ENCODE measurements around the gene INSIG1. TPM values are rescaled to one million over a fixed set of nuclear protein-coding genes. Genes with fewer than 3 reads are reported as not detected.

Gene INSIG1
- polyA plus RNA-seq, 2 donors: 17.7 to 40.3 TPM

GRCh38 chr7:155298288-155298833, 683 bp downstream of the INSIG1 start:
- Histone ChIP-seq H3K27ac (ENCODE audit: low read depth in 2 of 2, low read length in 1 of 2) (peak overlapping the region; percentile 92 to 96), H3K4me3 (ENCODE audit: low read depth in 1 of 2, low read length in 2 of 2) (peak overlapping the region; percentile 73 to 88), H3K36me3 (ENCODE audit: control insufficient read depth in 2 of 2, insufficient read depth in 2 of 2, low read length in 1 of 2) (peaks cover 4 to 8% of the 10 kb centered on the region in 2 donors), H3K4me1 (ENCODE audit: control insufficient read depth in 2 of 2, insufficient read depth in 2 of 2, low read length in 1 of 2) (peaks cover 5 to 9% of the 10 kb centered on the region in 2 donors), H3K9me3 (ENCODE audit: control insufficient read depth in 2 of 2, insufficient read depth in 1 of 2, low read depth in 1 of 2, low read length in 1 of 2) (no peaks in the 10 kb centered on the region), H3K27me3 (ENCODE audit: control insufficient read depth in 1 of 2, insufficient read depth in 2 of 2, low read length in 2 of 2) (no peaks in the 10 kb centered on the region)
- 0% methylated on average over 34 of the region's 34 CpGs for WGBS, 2 donors

- Histone ChIP-seq H3K27ac (ENCODE audit: low read depth in 2 of 2, low read length in 1 of 2) (peak overlapping the region; percentile 92 to 96), H3K9me3 (ENCODE audit: control insufficient read depth in 2 of 2, insufficient read depth in 1 of 2, low read depth in 1 of 2, low read length in 1 of 2) (no peaks in the 10 kb centered on the region), H3K36me3 (ENCODE audit: control insufficient read depth in 2 of 2, insufficient read depth in 2 of 2, low read length in 1 of 2) (peaks cover 7 to 8% of the 10 kb centered on the region in 2 donors), H3K4me3 (ENCODE audit: low read depth in 1 of 2, low read length in 2 of 2) (peak overlapping the region; percentile 73 to 88), H3K27me3 (ENCODE audit: control insufficient read depth in 1 of 2, insufficient read depth in 2 of 2, low read length in 2 of 2) (no peaks in the 10 kb centered on the region), H3K4me1 (ENCODE audit: control insufficient read depth in 2 of 2, insufficient read depth in 2 of 2, low read length in 1 of 2) (peaks cover 5 to 9% of the 10 kb centered on the region in 2 donors)
- 0 to 1% methylated on average over 27 of the region's 27 CpGs for WGBS, 2 donors
These were observed 1.3 kb downstream of the INSIG1 start for GRCh38 chr7:155298834-155299534.

GRCh38 chr7:155299535-155300202, 2.0 kb downstream of the INSIG1 start:
- Histone ChIP-seq H3K9me3 (ENCODE audit: control insufficient read depth in 2 of 2, insufficient read depth in 1 of 2, low read depth in 1 of 2, low read length in 1 of 2) (no peaks in the 10 kb centered on the region), H3K36me3 (ENCODE audit: control insufficient read depth in 2 of 2, insufficient read depth in 2 of 2, low read length in 1 of 2) (peaks cover 7 to 8% of the 10 kb centered on the region in 2 donors), H3K4me3 (ENCODE audit: low read depth in 1 of 2, low read length in 2 of 2) (peak overlapping the region; percentile 73 to 88), H3K27me3 (ENCODE audit: control insufficient read depth in 1 of 2, insufficient read depth in 2 of 2, low read length in 2 of 2) (no peaks in the 10 kb centered on the region), H3K27ac (ENCODE audit: low read depth in 2 of 2, low read length in 1 of 2) (peak overlapping the region; percentile 57 to 96), H3K4me1 (ENCODE audit: control insufficient read depth in 2 of 2, insufficient read depth in 2 of 2, low read length in 1 of 2) (peaks cover 5 to 9% of the 10 kb centered on the region in 2 donors)
- WGBS, 2 donors: 35 to 57% methylated on average over 8 of the region's 8 CpGs

GRCh38 chr7:155300641-155301452, 3.2 kb downstream of the INSIG1 start:
- H3K27ac ChIP-seq (ENCODE audit: low read depth in 2 of 2, low read length in 1 of 2): no peak overlapping the region
- H3K27me3 ChIP-seq (ENCODE audit: control insufficient read depth in 1 of 2, insufficient read depth in 2 of 2, low read length in 2 of 2): no peaks in the 10 kb centered on the region
- 62 to 65% methylated on average over 11 of the region's 11 CpGs for WGBS, 2 donors
- peaks cover 7 to 12% of the 10 kb centered on the region in 2 donors for H3K36me3 ChIP-seq (ENCODE audit: control insufficient read depth in 2 of 2, insufficient read depth in 2 of 2, low read length in 1 of 2)
- H3K4me1 ChIP-seq (ENCODE audit: control insufficient read depth in 2 of 2, insufficient read depth in 2 of 2, low read length in 1 of 2): peaks cover 5 to 9% of the 10 kb centered on the region in 2 donors
- H3K4me3 ChIP-seq (ENCODE audit: low read depth in 1 of 2, low read length in 2 of 2): no peak overlapping the region
- no peaks in the 10 kb centered on the region for H3K9me3 ChIP-seq (ENCODE audit: control insufficient read depth in 2 of 2, insufficient read depth in 1 of 2, low read depth in 1 of 2, low read length in 1 of 2)

- Histone ChIP-seq H3K36me3 (ENCODE audit: control insufficient read depth in 2 of 2, insufficient read depth in 2 of 2, low read length in 1 of 2) (peaks cover 9 to 22% of the 10 kb centered on the region in 2 donors), H3K4me1 (ENCODE audit: control insufficient read depth in 2 of 2, insufficient read depth in 2 of 2, low read length in 1 of 2) (peaks cover 0 to 7% of the 10 kb centered on the region in 2 donors), H3K4me3 (ENCODE audit: low read depth in 1 of 2, low read length in 2 of 2) (no peak overlapping the region), H3K27me3 (ENCODE audit: control insufficient read depth in 1 of 2, insufficient read depth in 2 of 2, low read length in 2 of 2) (no peaks in the 10 kb centered on the region), H3K27ac (ENCODE audit: low read depth in 2 of 2, low read length in 1 of 2) (no peak overlapping the region), H3K9me3 (ENCODE audit: control insufficient read depth in 2 of 2, insufficient read depth in 1 of 2, low read depth in 1 of 2, low read length in 1 of 2) (no peaks in the 10 kb centered on the region)
- WGBS, 2 donors: 69 to 92% methylated on average over 10 of the region's 10 CpGs
These were observed 5.4 kb downstream of the INSIG1 start for GRCh38 chr7:155303039-155303593.

- no peak overlapping the region for H3K27ac ChIP-seq (ENCODE audit: low read depth in 2 of 2, low read length in 1 of 2)
- H3K4me1 ChIP-seq (ENCODE audit: control insufficient read depth in 2 of 2, insufficient read depth in 2 of 2, low read length in 1 of 2): peaks cover 0 to 7% of the 10 kb centered on the region in 2 donors
- no peak overlapping the region for H3K4me3 ChIP-seq (ENCODE audit: low read depth in 1 of 2, low read length in 2 of 2)
- no peaks in the 10 kb centered on the region for H3K27me3 ChIP-seq (ENCODE audit: control insufficient read depth in 1 of 2, insufficient read depth in 2 of 2, low read length in 2 of 2)
- WGBS, 2 donors: 93 to 97% methylated on average over 10 of the region's 10 CpGs
- no peaks in the 10 kb centered on the region for H3K9me3 ChIP-seq (ENCODE audit: control insufficient read depth in 2 of 2, insufficient read depth in 1 of 2, low read depth in 1 of 2, low read length in 1 of 2)
- peaks cover 9 to 26% of the 10 kb centered on the region in 2 donors for H3K36me3 ChIP-seq (ENCODE audit: control insufficient read depth in 2 of 2, insufficient read depth in 2 of 2, low read length in 1 of 2)
These were observed 6.2 kb downstream of the INSIG1 start for GRCh38 chr7:155303897-155304296.

GRCh38 chr7:155305231-155305904, 7.7 kb downstream of the INSIG1 start:
- no peak overlapping the region for H3K4me3 ChIP-seq (ENCODE audit: low read depth in 1 of 2, low read length in 2 of 2)
- peaks cover 9 to 30% of the 10 kb centered on the region in 2 donors for H3K36me3 ChIP-seq (ENCODE audit: control insufficient read depth in 2 of 2, insufficient read depth in 2 of 2, low read length in 1 of 2)
- WGBS, 2 donors: 80 to 95% methylated on average over 9 of the region's 9 CpGs
- no peaks in the 10 kb centered on the region for H3K27me3 ChIP-seq (ENCODE audit: control insufficient read depth in 1 of 2, insufficient read depth in 2 of 2, low read length in 2 of 2)
- no peaks in the 10 kb centered on the region for H3K9me3 ChIP-seq (ENCODE audit: control insufficient read depth in 2 of 2, insufficient read depth in 1 of 2, low read depth in 1 of 2, low read length in 1 of 2)
- peaks cover 0 to 3% of the 10 kb centered on the region in 2 donors for H3K4me1 ChIP-seq (ENCODE audit: control insufficient read depth in 2 of 2, insufficient read depth in 2 of 2, low read length in 1 of 2)
- H3K27ac ChIP-seq (ENCODE audit: low read depth in 2 of 2, low read length in 1 of 2): no peak overlapping the region

GRCh38 chr7:155306673-155307470, 9.2 kb downstream of the INSIG1 start:
- no peaks in the 10 kb centered on the region for H3K9me3 ChIP-seq (ENCODE audit: control insufficient read depth in 2 of 2, insufficient read depth in 1 of 2, low read depth in 1 of 2, low read length in 1 of 2)
- H3K36me3 ChIP-seq (ENCODE audit: control insufficient read depth in 2 of 2, insufficient read depth in 2 of 2, low read length in 1 of 2): peaks cover 9 to 29% of the 10 kb centered on the region in 2 donors
- no peaks in the 10 kb centered on the region for H3K27me3 ChIP-seq (ENCODE audit: control insufficient read depth in 1 of 2, insufficient read depth in 2 of 2, low read length in 2 of 2)
- H3K4me3 ChIP-seq (ENCODE audit: low read depth in 1 of 2, low read length in 2 of 2): no peak overlapping the region
- H3K4me1 ChIP-seq (ENCODE audit: control insufficient read depth in 2 of 2, insufficient read depth in 2 of 2, low read length in 1 of 2): peaks cover 0 to 3% of the 10 kb centered on the region in 2 donors
- H3K27ac ChIP-seq (ENCODE audit: low read depth in 2 of 2, low read length in 1 of 2): no peak overlapping the region
- 66 to 72% methylated on average over 15 of the region's 15 CpGs for WGBS, 2 donors
